ENCODE measurements around the gene BRD9.

BRD9 gene

GRCh38 chr5:905139-905642 lies 12.6 kb upstream of the BRD9 start:
- TF ChIP-seq EZH2phosphoT487 (IDR thresholded peaks at IDR 0.05; ENCODE audit: low read depth) (no peak), CTCF (IDR thresholded peaks at IDR 0.05; ENCODE audit: low read depth, low read length) (no peak)
- Histone ChIP-seq H3K4me2 (ENCODE audit: low read length) (no peak overlapping the region), H3K27ac (ENCODE audit: low read length) (no peak overlapping the region), H3K4me1 (ENCODE audit: low read length) (no peaks in the 10 kb centered on the region), H3K9ac (ENCODE audit: low read length) (no peak overlapping the region), H2AFZ (ENCODE audit: low read depth, low read length) (no peak overlapping the region), H3K36me3 (replicated peaks; ENCODE audit: low read depth, low read length) (peaks cover 11% of the 10 kb centered on the region), H3K79me2 (ENCODE audit: low read length) (no peaks in the 10 kb centered on the region), H4K20me1 (ENCODE audit: insufficient read depth, low read length) (no peaks in the 10 kb centered on the region), H3K4me3 (ENCODE audit: low read length) (no peak overlapping the region), H3K9me3 (ENCODE audit: insufficient read depth, low read length) (no peaks in the 10 kb centered on the region), H3K27me3 (ENCODE audit: low read depth, low read length) (no peaks in the 10 kb centered on the region)

- no peaks in the 10 kb centered on the region for H3K9me3 ChIP-seq (ENCODE audit: insufficient read depth, low read length)
- TF ChIP-seq CTCF (IDR thresholded peaks at IDR 0.05; ENCODE audit: low read depth, low read length) = no peak
- H3K27ac ChIP-seq (ENCODE audit: low read length) = no peak overlapping the region
- H3K36me3 ChIP-seq (replicated peaks; ENCODE audit: low read depth, low read length) = peaks cover 11% of the 10 kb centered on the region
- H3K4me2 ChIP-seq (ENCODE audit: low read length) = no peak overlapping the region
- H3K4me1 ChIP-seq (ENCODE audit: low read length) = no peaks in the 10 kb centered on the region
- no peak overlapping the region for H2AFZ ChIP-seq (ENCODE audit: low read depth, low read length)
- no peak overlapping the region for H3K4me3 ChIP-seq (ENCODE audit: low read length)
- H4K20me1 ChIP-seq (ENCODE audit: insufficient read depth, low read length) = no peaks in the 10 kb centered on the region
- no peak overlapping the region for H3K9ac ChIP-seq (ENCODE audit: low read length)
- H3K27me3 ChIP-seq (ENCODE audit: low read depth, low read length) = no peaks in the 10 kb centered on the region
- H3K79me2 ChIP-seq (ENCODE audit: low read length) = no peaks in the 10 kb centered on the region
Observed at GRCh38 chr5:903756-904096, 11.1 kb upstream of the BRD9 start.

GRCh38 chr5:902129-902916 lies 9.7 kb upstream of the BRD9 start:
- Histone ChIP-seq H3K9me3 (ENCODE audit: insufficient read depth, low read length) (no peaks in the 10 kb centered on the region), H3K4me2 (ENCODE audit: low read length) (no peak overlapping the region), H3K27ac (ENCODE audit: low read length) (no peak overlapping the region), H3K27me3 (ENCODE audit: low read depth, low read length) (no peaks in the 10 kb centered on the region), H2AFZ (ENCODE audit: low read depth, low read length) (no peak overlapping the region), H3K36me3 (replicated peaks; ENCODE audit: low read depth, low read length) (peaks cover 11% of the 10 kb centered on the region), H3K79me2 (ENCODE audit: low read length) (no peaks in the 10 kb centered on the region), H4K20me1 (ENCODE audit: insufficient read depth, low read length) (no peaks in the 10 kb centered on the region), H3K4me1 (ENCODE audit: low read length) (no peaks in the 10 kb centered on the region), H3K4me3 (ENCODE audit: low read length) (no peak overlapping the region), H3K9ac (ENCODE audit: low read length) (no peak overlapping the region)
- TF ChIP-seq EZH2phosphoT487 (IDR thresholded peaks at IDR 0.05; ENCODE audit: low read depth) = no peak
- no peak for TF ChIP-seq CTCF (IDR thresholded peaks at IDR 0.05; ENCODE audit: low read depth, low read length)

- no peak for TF ChIP-seq CTCF (IDR thresholded peaks at IDR 0.05; ENCODE audit: low read depth, low read length)
- TF ChIP-seq EZH2phosphoT487 (IDR thresholded peaks at IDR 0.05; ENCODE audit: low read depth) = no peak
- no peak overlapping the region for H3K9ac ChIP-seq (ENCODE audit: low read length)
- H3K9me3 ChIP-seq (ENCODE audit: insufficient read depth, low read length) = no peaks in the 10 kb centered on the region
- H3K4me3 ChIP-seq (ENCODE audit: low read length) = no peak overlapping the region
- peaks cover 9% of the 10 kb centered on the region for H3K79me2 ChIP-seq (ENCODE audit: low read length)
- H3K4me1 ChIP-seq (ENCODE audit: low read length) = no peaks in the 10 kb centered on the region
- peaks cover 18% of the 10 kb centered on the region for H3K36me3 ChIP-seq (replicated peaks; ENCODE audit: low read depth, low read length)
- H3K4me2 ChIP-seq (ENCODE audit: low read length) = no peak overlapping the region
- H3K27ac ChIP-seq (ENCODE audit: low read length) = no peak overlapping the region
- no peak overlapping the region for H2AFZ ChIP-seq (ENCODE audit: low read depth, low read length)
- H3K27me3 ChIP-seq (ENCODE audit: low read depth, low read length) = no peaks in the 10 kb centered on the region
- H4K20me1 ChIP-seq (ENCODE audit: insufficient read depth, low read length) = no peaks in the 10 kb centered on the region
Observed at GRCh38 chr5:900781-901180, 8.2 kb upstream of the BRD9 start.
